Fibroblast of lung (primary cell): ENCODE measurements around the gene GRAMD1A. TPM values are rescaled to one million over a fixed set of nuclear protein-coding genes. Genes with fewer than 3 reads are reported as not detected.

Experiments
- DNase-seq, 2 donors: peaks; one replicate each; pipeline versions ENCODE4 v3.0.0 to v3.0.0-alpha.2; 2010; ENCODE audit warnings: low read depth in 2 of 2
- H2AFZ ChIP-seq: 2 replicates; pipeline ENCODE4 v1.5.1; 2012; ENCODE audit warnings: low read length, control low read depth, inconsistent platforms
- H3K27ac ChIP-seq: 2 replicates; pipeline ENCODE4 v1.5.1; 2011; ENCODE audit warnings: low read length, control low read depth; ENCODE audit not compliant: insufficient read depth
- H3K27me3 ChIP-seq: 2 replicates; pipeline ENCODE4 v1.5.1; 2011; ENCODE audit warnings: mild to moderate bottlenecking, low read length; ENCODE audit not compliant: control insufficient read depth, insufficient read depth
- H3K36me3 ChIP-seq: 2 replicates; pipeline ENCODE4 v1.5.1; 2011; ENCODE audit warnings: low read length; ENCODE audit not compliant: control insufficient read depth, insufficient read depth
- H3K4me1 ChIP-seq: 2 replicates; pipeline ENCODE4 v1.5.1; 2011; ENCODE audit warnings: low read length; ENCODE audit not compliant: control insufficient read depth, insufficient read depth; ENCODE audit errors: extremely low read depth
- H3K4me2 ChIP-seq: 2 replicates; pipeline ENCODE4 v1.5.1; 2011; ENCODE audit warnings: low read length, control low read depth; ENCODE audit not compliant: insufficient read depth; ENCODE audit errors: extremely low read depth
- H3K4me3 ChIP-seq, 4 experiments: fragments of 200-600 bp in 1 of 4; sonication (generic) in 1 of 4; replicated peaks in 1 of 4; 2 replicates each; pipeline ENCODE4 v1.5.1; 2011 to 2016; ENCODE audit warnings: low read length in 4 of 4, low read depth in 3 of 4, mild to moderate bottlenecking in 3 of 4, control low read depth in 2 of 4, inconsistent platforms in 1 of 4, mixed read lengths in 1 of 4; ENCODE audit not compliant: insufficient read depth in 1 of 4; ENCODE audit errors: control extremely low read depth in 1 of 4
- H3K79me2 ChIP-seq: 2 replicates; pipeline ENCODE4 v1.5.1; 2012; ENCODE audit warnings: mild to moderate bottlenecking, low read length, inconsistent platforms; ENCODE audit not compliant: control insufficient read depth, insufficient read depth
- H3K9ac ChIP-seq: 2 replicates; pipeline ENCODE4 v1.5.1; 2011; ENCODE audit warnings: mild to moderate bottlenecking, low read length, control low read depth; ENCODE audit not compliant: insufficient read depth
- H3K9me3 ChIP-seq: 2 replicates; pipeline ENCODE4 v1.5.1; 2012; ENCODE audit warnings: low read depth, low read length; ENCODE audit not compliant: control insufficient read depth, insufficient read depth
- H4K20me1 ChIP-seq: 2 replicates; pipeline ENCODE4 v1.5.1; 2011; ENCODE audit warnings: low read length; ENCODE audit not compliant: control insufficient read depth, insufficient read depth; ENCODE audit errors: extremely low read depth
- CTCF ChIP-seq, 2 donors: IDR thresholded peaks in 1 of 2; conservative IDR thresholded peaks in 1 of 2; 1 replicate in 1 of 2; 2 replicates in 1 of 2; pipeline ENCODE4 v1.5.1; 2011 to 2012; ENCODE audit warnings: low read length in 2 of 2, control low read depth in 1 of 2, inconsistent platforms in 1 of 2, low read depth in 1 of 2, mild to moderate bottlenecking in 1 of 2
- EZH2 ChIP-seq: IDR thresholded peaks from 2 replicates; pipeline ENCODE4 v1.5.1; 2012; ENCODE audit warnings: low read length, control low read depth, mild to moderate bottlenecking; ENCODE audit errors: missing control alignments
- polyA plus RNA-seq, 2 donors: library from polyadenylated mRNA; depleted of rRNA in 1 of 2; stranded (reverse) in 1 of 2; unstranded in 1 of 2; fragments of >200 nt; gene quantifications; 2 replicates each; pipeline ENCODE4 v1.2.1, GENCODE V29; 2011 to 2012; ENCODE audit warnings: missing spikeins in 1 of 2
- total RNA-seq: library from RNA; depleted of rRNA; stranded (reverse); fragments of >200 nt; gene quantifications from 2 replicates; pipeline ENCODE4 v1.2.1, GENCODE V29; 2014

The GRAMD1A gene
- total and polyA plus RNA-seq, 2 donors (not counting 1 experiment from before 2014, with no cell fraction given), result 21.4 to 24.4 TPM

- TF ChIP-seq CTCF (conservative IDR thresholded peaks at IDR 0.05 in 1 of 2, IDR thresholded peaks at IDR 0.05 in 1 of 2; ENCODE audit: low read depth in 1 of 2, low read length in 2 of 2) (no peak), EZH2 (no peak)
- H3K27ac ChIP-seq, result no peak overlapping the region
- peaks cover 14% of the 10 kb centered on the region for H3K36me3 ChIP-seq
- no peak for DNase-seq
- H3K4me3 ChIP-seq, result no peak overlapping the region
- H2AFZ ChIP-seq, result no peak overlapping the region
- peaks cover 14% of the 10 kb centered on the region for H3K9me3 ChIP-seq
- H4K20me1 ChIP-seq, result no peaks in the 10 kb centered on the region
- no peak overlapping the region for H3K4me2 ChIP-seq
- H3K9ac ChIP-seq, result no peak overlapping the region
- H3K27me3 ChIP-seq, result no peaks in the 10 kb centered on the region
- H3K4me1 ChIP-seq, result peaks cover 9% of the 10 kb centered on the region
- peaks cover 2% of the 10 kb centered on the region for H3K79me2 ChIP-seq
Measured at GRCh38 chr19:34957830-34958751, 42.0 kb upstream of the GRAMD1A start.

- Histone ChIP-seq H3K27ac (no peak overlapping the region), H3K9me3 (peaks cover 14% of the 10 kb centered on the region), H2AFZ (no peak overlapping the region), H3K9ac (no peak overlapping the region), H4K20me1 (no peaks in the 10 kb centered on the region), H3K36me3 (peaks cover 14% of the 10 kb centered on the region), H3K79me2 (peaks cover 2% of the 10 kb centered on the region), H3K4me1 (peaks cover 9% of the 10 kb centered on the region), H3K4me3 (no peak overlapping the region), H3K4me2 (no peak overlapping the region), H3K27me3 (no peaks in the 10 kb centered on the region)
- TF ChIP-seq EZH2, result no peak
- TF ChIP-seq CTCF (conservative IDR thresholded peaks at IDR 0.05 in 1 of 2, IDR thresholded peaks at IDR 0.05 in 1 of 2; ENCODE audit: low read depth in 1 of 2, low read length in 2 of 2), result no peak
- DNase-seq, result no peak
Measured at GRCh38 chr19:34959021-34959420, 41.1 kb upstream of the GRAMD1A start.

GRCh38 chr19:34960103-34960805, 39.9 kb upstream of the GRAMD1A start:
- TF ChIP-seq CTCF (conservative IDR thresholded peaks at IDR 0.05 in 1 of 2, IDR thresholded peaks at IDR 0.05 in 1 of 2; ENCODE audit: low read depth in 1 of 2, low read length in 2 of 2) (no peak), EZH2 (no peak)
- peaks cover 9% of the 10 kb centered on the region for H3K4me1 ChIP-seq
- H3K27ac ChIP-seq, result no peak overlapping the region
- H3K27me3 ChIP-seq, result no peaks in the 10 kb centered on the region
- H3K9me3 ChIP-seq, result peaks cover 14% of the 10 kb centered on the region
- H4K20me1 ChIP-seq, result no peaks in the 10 kb centered on the region
- DNase-seq, result peak in 1 of 2 donors; percentile 94
- H3K4me2 ChIP-seq, result no peak overlapping the region
- no peak overlapping the region for H3K4me3 ChIP-seq
- H3K36me3 ChIP-seq, result peaks cover 14% of the 10 kb centered on the region
- H2AFZ ChIP-seq, result no peak overlapping the region
- H3K79me2 ChIP-seq, result peaks cover 2% of the 10 kb centered on the region
- H3K9ac ChIP-seq, result no peak overlapping the region
